ENCODE data around the gene SPTLC1.

The SPTLC1 gene

GRCh38 chr9:92115071-92115858 lies at the start of gene SPTLC1:
Gene SPTLC1, minus strand, starts transcription at chr9:92115413. Its CDS starts 43 bp downstream, at chr9:92115370.
- in situ Hi-C loops (cut with MboI; ENCODE audit: low pct_unique_long_range_greater_than_20kb, low sequenced_read_pairs, unreplicated experiment) = no loop called here
- no peak for TF ChIP-seq CTCF (IDR thresholded peaks at IDR 0.05; ENCODE audit: extremely low read depth, insufficient read depth, missing control alignments)
- DNase-seq (ENCODE audit: low spot score) = peak; percentile 94

GRCh38 chr9:92164975-92165374 lies 49.8 kb upstream of the SPTLC1 start:
- no peak for TF ChIP-seq CTCF (IDR thresholded peaks at IDR 0.05; ENCODE audit: extremely low read depth, insufficient read depth, missing control alignments)
- in situ Hi-C loops (cut with MboI; ENCODE audit: low pct_unique_long_range_greater_than_20kb, low sequenced_read_pairs, unreplicated experiment) = no loop called here

GRCh38 chr9:92164490-92164889 lies 49.3 kb upstream of the SPTLC1 start:
- TF ChIP-seq CTCF (IDR thresholded peaks at IDR 0.05; ENCODE audit: extremely low read depth, insufficient read depth, missing control alignments) = no peak
- in situ Hi-C loops (cut with MboI; ENCODE audit: low pct_unique_long_range_greater_than_20kb, low sequenced_read_pairs, unreplicated experiment) = no loop called here
- no peak for DNase-seq (ENCODE audit: low spot score)

More at GRCh38 chr9:92164975-92165374, 49.8 kb upstream of the SPTLC1 start:
- DNase-seq (ENCODE audit: low spot score) = no peak

GRCh38 chr9:92163276-92163675 lies 48.1 kb upstream of the SPTLC1 start:
- in situ Hi-C loops (cut with MboI; ENCODE audit: low pct_unique_long_range_greater_than_20kb, low sequenced_read_pairs, unreplicated experiment) = no loop called here
- TF ChIP-seq CTCF (IDR thresholded peaks at IDR 0.05; ENCODE audit: extremely low read depth, insufficient read depth, missing control alignments) = no peak
- no peak for DNase-seq (ENCODE audit: low spot score)

- DNase-seq (ENCODE audit: low spot score) = no peak
- no peak for TF ChIP-seq CTCF (IDR thresholded peaks at IDR 0.05; ENCODE audit: extremely low read depth, insufficient read depth, missing control alignments)
- in situ Hi-C loops (cut with MboI; ENCODE audit: low pct_unique_long_range_greater_than_20kb, low sequenced_read_pairs, unreplicated experiment) = no loop called here
Measured at GRCh38 chr9:92160786-92161185, 45.6 kb upstream of the SPTLC1 start.

GRCh38 chr9:92159058-92159457 lies 43.8 kb upstream of the SPTLC1 start:
- no peak for TF ChIP-seq CTCF (IDR thresholded peaks at IDR 0.05; ENCODE audit: extremely low read depth, insufficient read depth, missing control alignments)
- in situ Hi-C loops (cut with MboI; ENCODE audit: low pct_unique_long_range_greater_than_20kb, low sequenced_read_pairs, unreplicated experiment) = no loop called here
- DNase-seq (ENCODE audit: low spot score) = no peak
